HCT116 (cell line): ENCODE measurements around the gene PHGDH. TPM values are rescaled to one million over a fixed set of nuclear protein-coding genes. Genes with fewer than 3 reads are reported as not detected.
"Not testable (repeated sequence)": the region's sequence is repeated elsewhere in the genome, so short reads cannot be mapped to it uniquely, and the experiment has no call there.

Experiments used
- ATAC-seq: fragments of 200-7000 bp; cut with Tn5 transposase; 2 replicates; pipeline ENCODE4 v1.9.1; 2020; ENCODE audit warnings: mild to moderate bottlenecking, moderate library complexity
- BruUV-seq: library from RNA; stranded (reverse); fragments of 400-500 nt; replicated peaks from 2 replicates; lab custom pipeline; 2021; lab: Mats Ljungman, UMichigan
- CTCF ChIA-PET: fragments of 300-600 bp; sonication (Branson Sonifier 250); formaldehyde crosslinking; loops from one replicate; lab custom pipeline; 2021; ENCODE audit warnings: antibody characterized with exemption; lab: Charles Lee
- POLR2A ChIA-PET: fragments of 300-600, 350-600 bp; sonication (Branson Sonifier 250); formaldehyde crosslinking; loops from one replicate; lab custom pipeline; 2021; ENCODE audit warnings: antibody characterized with exemption; lab: Charles Lee
- RAD21 ChIA-PET, 2 experiments: fragments of 300-600 bp; sonication (Branson Sonifier 250); formaldehyde crosslinking; loops; one replicate each; lab custom pipeline; 2023; ENCODE audit warnings: low total read pairs in 2 of 2; ENCODE audit not compliant: uncharacterized antibody in 2 of 2, unreplicated experiment in 2 of 2, low non-redundant PET in 1 of 2; lab: Charles Lee
- DNase-seq: peaks from one replicate; pipeline ENCODE4 v3.0.0-alpha.2; 2010; ENCODE audit warnings: low read depth, low spot score
- H2AFZ ChIP-seq: fragments of 200-600 bp; shearing (Covaris generic), sonication (generic); 2 replicates; pipeline ENCODE4 v1.6.1; 2017; ENCODE audit warnings: low read depth, mixed run types, mixed read lengths, antibody characterized with exemption, low read length; ENCODE audit not compliant: poor library complexity, severe bottlenecking
- H3K27ac ChIP-seq: 2 replicates; pipeline ENCODE4 v1.5.1; 2012; ENCODE audit warnings: low read depth, low read length
- H3K27me3 ChIP-seq: fragments of 200-600 bp; sonication (generic); 2 replicates; pipeline ENCODE4 v1.6.1; 2016; ENCODE audit warnings: mixed run types, low read length, mixed read lengths; ENCODE audit not compliant: insufficient read depth
- H3K36me3 ChIP-seq, 2 experiments: fragments of 200-500 bp in 1 of 2; fragments of 200-600 bp in 1 of 2; sonication (Bioruptor generic) in 1 of 2; sonication (generic) in 1 of 2; 2 replicates each; pipeline versions ENCODE4 v1.5.1 to v1.6.1; 2014 to 2016; ENCODE audit warnings: low read length in 2 of 2, inconsistent platforms in 1 of 2, mixed read lengths in 1 of 2, mixed run types in 1 of 2; ENCODE audit not compliant: insufficient read depth in 2 of 2, control insufficient read depth in 1 of 2
- H3K4me1 ChIP-seq, 2 experiments: fragments of 200-600 bp in 1 of 2; sonication (generic) in 1 of 2; 2 replicates each; pipeline versions ENCODE4 v1.5.1 to v1.6.1; 2012 to 2017; ENCODE audit warnings: low read length in 2 of 2, inconsistent platforms in 1 of 2, mild to moderate bottlenecking in 1 of 2, mixed read lengths in 1 of 2, mixed run types in 1 of 2, moderate library complexity in 1 of 2; ENCODE audit not compliant: insufficient read depth in 2 of 2, control insufficient read depth in 1 of 2
- H3K4me2 ChIP-seq: fragments of 200-600 bp; sonication (generic); 2 replicates; pipeline ENCODE4 v1.6.1; 2017; ENCODE audit warnings: mixed run types, low read length, mixed read lengths
- H3K4me3 ChIP-seq, 2 experiments: fragments of 200-600 bp in 1 of 2; sonication (generic) in 1 of 2; replicated peaks in 1 of 2; 2 replicates each; pipeline ENCODE4 v1.5.1; 2011 to 2016; ENCODE audit warnings: low read length in 2 of 2, control low read depth in 1 of 2, low read depth in 1 of 2, mild to moderate bottlenecking in 1 of 2, mixed read lengths in 1 of 2, mixed run types in 1 of 2
- H3K79me2 ChIP-seq: fragments of 200-600 bp; sonication (generic); 2 replicates; pipeline ENCODE4 v1.6.1; 2017; ENCODE audit warnings: mild to moderate bottlenecking, mixed run types, low read length, moderate library complexity, mixed read lengths; ENCODE audit not compliant: insufficient read depth
- H3K9ac ChIP-seq: fragments of 200-600 bp; sonication (generic); 2 replicates; pipeline ENCODE4 v1.6.1; 2016; ENCODE audit warnings: low read length, mixed read lengths
- H3K9me2 ChIP-seq: fragments of 200-600 bp; sonication (generic), shearing (Covaris generic); 2 replicates; pipeline ENCODE4 v1.6.1; 2017; ENCODE audit warnings: mixed run types, mild to moderate bottlenecking, moderate library complexity; ENCODE audit not compliant: insufficient read depth
- H3K9me3 ChIP-seq, 2 experiments: fragments of 200-500 bp in 1 of 2; fragments of 200-600 bp in 1 of 2; sonication (Bioruptor generic) in 1 of 2; sonication (generic) in 1 of 2; 2 replicates each; pipeline ENCODE4 v1.6.1; 2014 to 2017; ENCODE audit warnings: low read length in 2 of 2, mixed read lengths in 2 of 2, inconsistent platforms in 1 of 2, low read depth in 1 of 2, mild to moderate bottlenecking in 1 of 2, mixed run types in 1 of 2, moderate library complexity in 1 of 2; ENCODE audit not compliant: control insufficient read depth in 1 of 2, insufficient read depth in 1 of 2
- H4K20me1 ChIP-seq: fragments of 200-600 bp; sonication (generic), shearing (Covaris generic); 2 replicates; pipeline ENCODE4 v1.6.1; 2017; ENCODE audit warnings: mixed run types, mild to moderate bottlenecking, moderate library complexity; ENCODE audit not compliant: insufficient read depth
- intact Hi-C: fragments of 100-400 bp; cut with micrococcal nuclease; formaldehyde crosslinking; loops from 2 replicates; pipeline ENCODE4 v1.10.0; 2022
- total RNA-seq: library from RNA; stranded (reverse); gene quantifications from one replicate; pipeline ENCODE4 v1.2.1, GENCODE V29; 2021; ENCODE audit not compliant: unreplicated experiment

PHGDH gene
- total RNA-seq, 1 experiment from 2014 or later: 187 TPM

- POLR2A ChIA-PET, H3K9ac ChIP-seq, H3K4me3 ChIP-seq, H3K27me3 ChIP-seq, RAD21 ChIA-PET, H2AFZ ChIP-seq, H3K9me2 ChIP-seq, CTCF ChIA-PET, H3K4me1 ChIP-seq, H3K9me3 ChIP-seq, H3K4me2 ChIP-seq, H4K20me1 ChIP-seq, H3K36me3 ChIP-seq, H3K27ac ChIP-seq, ATAC-seq, DNase-seq, BruUV-seq, intact Hi-C loops, H3K79me2 ChIP-seq: not testable (repeated sequence)
These were observed 5.1 kb upstream of the PHGDH start for GRCh38 chr1:119706599-119706998.

DNA sequence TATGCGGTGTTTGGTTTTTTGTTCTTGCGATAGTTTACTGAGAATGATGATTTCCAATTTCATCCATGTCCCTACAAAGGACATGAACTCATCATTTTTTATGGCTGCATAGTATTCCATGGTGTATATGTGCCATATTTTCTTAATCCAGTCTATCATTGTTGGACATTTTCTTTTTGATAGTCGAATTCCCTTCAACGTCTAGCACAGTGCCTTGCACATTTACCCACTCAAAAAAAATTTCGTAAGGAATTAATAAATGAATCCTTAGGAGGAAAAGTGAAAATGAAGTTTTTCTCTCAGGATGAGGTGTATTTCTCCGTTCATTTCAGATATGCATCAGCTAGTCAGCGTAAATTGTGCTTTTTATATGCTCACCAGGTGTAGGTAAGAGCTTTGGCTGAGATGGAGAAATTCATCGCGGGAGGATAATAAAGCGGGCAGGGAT is 354 bp upstream of the PHGDH start:
- ATAC-seq, H3K36me3 ChIP-seq, H3K9me3 ChIP-seq, RAD21 ChIA-PET, intact Hi-C loops, H3K9ac ChIP-seq, H3K27me3 ChIP-seq, BruUV-seq, H3K9me2 ChIP-seq, DNase-seq, H4K20me1 ChIP-seq: not testable (repeated sequence)
- ChIA-PET POLR2A (interaction anchor here (0.8 to 1.4 kb wide), 4 partner anchors 8 to 90 kb away, joined by 3 to 8 read pairs (median 3); partner anchors contain the start of gene ZNF697), CTCF (interaction anchor here (1.0 to 1.6 kb wide), 3 partner anchors 25 to 37 kb away, joined by 3 to 6 read pairs (median 4); no protein-coding TSS in a partner anchor)
- Histone ChIP-seq H3K27ac (peak overlapping the region; percentile 57; the same call in 1 of the 2 replicates), H3K4me3 (peak overlapping the region; percentile 92 to 96), H3K79me2 (peaks cover 14% of the 10 kb centered on the region), H3K4me1 (peaks cover 16 to 18% of the 10 kb centered on the region in 2 experiments), H3K4me2 (peak overlapping the region; percentile 94), H2AFZ (peak overlapping the region; percentile 63)
